ENCODE results near the gene MARF1.
"Not testable (repeated sequence)": the region's sequence is repeated elsewhere in the genome, so short reads cannot be mapped to it uniquely, and the experiment has no call there.

GRCh38 chr16:15644962-15645465 is 2.1 kb upstream of the MARF1 start:
- TF ChIP-seq CTCF (IDR thresholded peaks at IDR 0.05; ENCODE audit: borderline replicate concordance, extremely low read depth, low read length, poor library complexity, severe bottlenecking); EZH2 (IDR thresholded peaks at IDR 0.05; ENCODE audit: borderline replicate concordance, low read depth, low read length, severe bottlenecking): not testable (repeated sequence)
